NCI-H82 (cell line): ENCODE measurements around the gene ZC3H4.
"Not testable (repeated sequence)": the region's sequence is repeated elsewhere in the genome, so short reads cannot be mapped to it uniquely, and the experiment has no call there.

Experiments
- DNase-seq: peaks from one replicate; lab custom pipeline; 2025; lab: John Stamatoyannopoulos, UW

The ZC3H4 gene

GRCh38 chr19:47084879-47085439 is 28.6 kb downstream of the ZC3H4 start:
- DNase-seq: no peak

- no peak for DNase-seq
Observed at GRCh38 chr19:47082493-47082892, 31.1 kb downstream of the ZC3H4 start.

GRCh38 chr19:47081095-47081494 is 32.5 kb downstream of the ZC3H4 start:
- DNase-seq: no peak

DNA sequence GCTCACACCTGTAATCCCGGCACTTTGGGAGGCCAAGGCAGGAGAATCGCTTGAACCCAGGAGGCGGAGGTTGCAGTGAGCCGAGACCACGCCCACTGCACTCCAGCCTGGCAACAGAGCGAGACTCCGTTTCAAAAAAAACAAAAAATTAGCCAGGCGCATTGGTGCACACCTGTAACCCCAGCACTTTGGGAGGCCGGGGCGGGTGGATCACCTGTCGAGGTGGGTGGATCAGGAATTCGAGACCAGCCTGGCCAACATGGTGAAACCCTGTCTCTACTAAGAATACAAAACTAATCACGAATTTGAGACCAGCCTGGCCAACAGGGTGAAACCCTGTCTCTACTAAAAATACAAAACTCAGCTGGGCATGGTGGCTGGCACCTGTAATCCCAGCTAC is 35.2 kb downstream of the ZC3H4 start:
- DNase-seq: not testable (repeated sequence)

GRCh38 chr19:47075941-47076340 is 37.6 kb downstream of the ZC3H4 start:
- no peak for DNase-seq

- no peak for DNase-seq
Observed at GRCh38 chr19:47075179-47075810, 38.3 kb downstream of the ZC3H4 start.

DNA sequence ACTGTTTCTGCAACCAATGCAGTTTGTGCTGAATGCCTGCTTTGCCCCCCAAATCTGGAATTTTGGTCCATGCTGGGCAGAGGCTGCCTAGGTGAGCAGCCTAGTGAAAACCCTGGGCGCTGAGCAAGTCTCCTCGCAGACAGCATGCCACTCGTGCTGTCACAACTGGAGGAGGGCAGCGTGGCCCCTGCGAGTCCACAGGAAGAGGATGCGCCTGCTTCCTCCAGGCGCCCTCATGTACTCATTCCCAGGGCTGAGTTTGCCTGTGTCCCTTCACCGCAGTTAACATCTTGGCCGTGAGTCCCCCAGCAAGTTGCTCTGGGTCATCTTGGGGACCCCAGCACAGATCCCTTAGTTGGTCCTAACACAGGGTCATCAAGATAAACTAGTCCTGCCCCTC is 39.0 kb downstream of the ZC3H4 start:
- no peak for DNase-seq

- no peak for DNase-seq
Observed at GRCh38 chr19:47073574-47073973, 40.0 kb downstream of the ZC3H4 start.

- no peak for DNase-seq
Observed at GRCh38 chr19:47072323-47072722, 41.3 kb downstream of the ZC3H4 start.

GRCh38 chr19:47071731-47072130 is 41.8 kb downstream of the ZC3H4 start:
- DNase-seq: no peak

DNA sequence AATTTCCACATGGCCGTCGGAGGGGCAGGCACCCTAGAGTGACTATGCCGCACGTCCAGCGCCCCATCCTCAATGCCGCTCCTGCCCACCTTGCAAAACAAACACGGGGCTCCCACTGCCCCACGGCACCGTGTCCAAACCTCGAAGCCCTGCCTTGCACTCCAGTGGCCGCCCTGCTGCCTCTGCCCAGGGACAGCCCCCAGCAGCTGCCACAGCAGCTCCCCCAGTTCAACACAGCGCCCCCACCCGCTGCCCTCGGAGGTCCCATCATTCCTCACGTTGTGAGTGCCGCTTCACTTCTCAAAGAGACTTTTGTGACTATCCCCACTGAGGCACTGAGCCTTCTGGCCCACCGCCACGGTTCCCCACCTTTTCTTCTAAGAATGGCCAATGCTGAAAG is 42.8 kb downstream of the ZC3H4 start:
- no peak for DNase-seq

DNA sequence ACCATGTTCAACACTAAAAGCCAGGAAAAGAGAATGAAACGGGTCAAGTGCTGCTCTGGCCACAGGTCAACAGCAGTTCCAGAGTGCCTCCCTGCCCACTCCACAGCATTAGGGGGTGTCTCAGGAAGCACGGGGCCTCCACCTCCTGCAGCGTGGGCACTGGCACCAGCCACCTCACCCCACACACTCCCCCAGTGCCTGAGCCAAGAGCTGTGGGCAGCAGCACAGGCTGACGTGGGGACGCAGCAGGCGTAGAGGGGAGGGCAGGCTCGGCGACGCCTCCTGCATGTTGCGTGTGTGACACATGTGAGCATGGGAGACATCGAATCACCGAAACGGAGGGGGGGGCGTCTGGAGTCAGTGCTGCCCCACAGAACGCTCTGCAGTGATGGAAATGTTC is 43.8 kb downstream of the ZC3H4 start:
- DNase-seq: no peak

DNA sequence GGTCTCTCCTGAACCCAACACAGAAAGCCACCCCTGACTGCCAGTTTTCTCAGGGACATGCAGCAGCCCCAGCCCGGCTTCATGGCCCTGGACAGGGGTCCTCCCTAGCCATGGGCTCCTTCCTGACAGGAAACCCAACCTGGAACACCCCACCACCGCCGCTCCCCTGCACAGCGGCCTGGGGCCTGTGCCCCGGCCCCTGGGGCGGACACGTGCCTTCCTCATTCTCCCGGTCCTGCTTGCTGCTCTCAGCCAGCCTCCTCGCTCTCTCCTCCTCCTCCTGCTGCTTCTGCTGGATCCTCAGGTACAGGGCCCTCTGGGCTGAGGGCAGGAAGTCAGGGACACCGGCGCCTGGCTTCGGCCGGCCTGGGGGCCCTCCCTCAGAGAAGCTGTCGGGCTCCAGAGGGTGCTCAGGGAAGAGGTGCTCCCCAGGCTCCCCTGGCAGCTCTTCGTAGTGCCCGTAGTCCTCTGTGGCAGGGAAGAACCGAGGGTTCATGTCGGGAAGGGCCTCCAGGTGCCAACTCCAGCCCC is 44.6 kb downstream of the ZC3H4 start:
- no peak for DNase-seq

- DNase-seq: no peak
Observed at GRCh38 chr19:47068246-47068645, 45.3 kb downstream of the ZC3H4 start.

DNA sequence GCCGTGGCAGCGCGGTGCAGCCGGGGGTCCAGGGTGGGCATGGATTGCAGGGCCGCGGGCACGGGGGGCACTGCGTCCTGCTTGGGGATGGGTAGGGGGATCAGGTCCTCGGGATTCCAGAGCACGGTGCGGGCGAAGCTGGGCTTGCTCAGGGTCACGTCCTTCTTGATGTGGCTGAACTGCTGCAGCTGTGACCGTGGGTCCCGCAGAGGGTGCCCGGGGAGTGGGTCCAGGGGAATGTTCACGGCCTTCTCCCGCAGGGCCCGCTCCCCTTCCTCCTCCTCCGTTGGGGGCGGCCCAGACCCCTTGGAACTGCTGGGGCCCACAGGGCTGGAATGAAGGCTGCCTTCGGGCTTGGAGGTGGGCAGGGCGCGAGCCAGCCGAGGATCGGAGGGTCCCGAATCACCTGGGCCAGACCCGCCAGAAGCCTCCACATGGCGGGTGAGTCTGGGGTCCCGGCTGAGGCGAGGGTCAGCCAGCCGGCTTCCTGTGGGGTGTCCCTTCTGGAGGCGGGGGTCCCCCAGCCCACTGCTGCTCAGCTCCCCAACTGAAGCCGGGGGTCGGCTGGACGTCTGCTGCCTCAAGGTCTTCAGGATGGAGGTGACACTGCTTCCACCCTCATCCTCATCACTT is 46.2 kb downstream of the ZC3H4 start:
- DNase-seq: no peak

DNA sequence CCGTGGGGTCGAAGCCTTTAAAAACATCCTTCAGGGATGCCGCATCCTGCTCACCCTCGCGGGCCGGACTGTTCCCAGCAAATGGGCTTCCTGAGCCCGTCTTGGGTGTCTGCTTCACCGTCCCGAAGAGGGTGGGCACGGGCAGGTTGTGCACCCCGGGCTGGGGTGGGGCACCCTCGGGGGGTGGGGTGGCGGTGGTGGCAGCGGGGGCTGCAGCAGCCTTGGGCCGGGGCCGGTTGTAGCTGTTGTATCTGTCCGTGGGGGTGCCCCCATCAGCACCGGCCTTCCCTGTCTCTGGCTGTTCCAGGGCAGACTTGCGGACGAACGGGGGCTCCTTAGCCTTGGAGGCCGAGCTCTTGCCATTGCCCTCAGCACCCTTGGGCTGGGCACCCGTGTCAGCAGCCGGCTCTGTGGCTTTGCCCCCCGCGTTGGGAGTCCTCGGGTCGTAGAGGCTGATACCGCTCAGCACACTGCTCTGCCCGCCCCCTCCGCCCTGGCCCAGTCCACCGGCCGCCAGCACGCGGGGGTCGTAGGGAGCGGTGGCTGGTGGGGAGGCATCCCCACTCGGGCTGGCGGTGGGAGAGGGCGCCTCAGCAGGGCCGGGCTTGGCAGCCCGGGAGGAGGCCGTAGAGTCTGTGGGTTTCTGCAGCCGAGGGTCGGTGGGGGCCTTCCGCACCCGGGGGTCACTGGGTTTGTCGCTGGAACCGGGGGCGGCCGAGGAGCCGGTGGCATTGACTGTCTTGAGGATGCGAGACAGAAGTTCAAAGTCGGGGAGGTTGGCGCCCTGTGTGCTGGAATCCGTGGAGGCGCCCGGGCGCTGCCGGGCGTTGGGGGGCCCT is 47.0 kb downstream of the ZC3H4 start:
- DNase-seq: no peak

DNA sequence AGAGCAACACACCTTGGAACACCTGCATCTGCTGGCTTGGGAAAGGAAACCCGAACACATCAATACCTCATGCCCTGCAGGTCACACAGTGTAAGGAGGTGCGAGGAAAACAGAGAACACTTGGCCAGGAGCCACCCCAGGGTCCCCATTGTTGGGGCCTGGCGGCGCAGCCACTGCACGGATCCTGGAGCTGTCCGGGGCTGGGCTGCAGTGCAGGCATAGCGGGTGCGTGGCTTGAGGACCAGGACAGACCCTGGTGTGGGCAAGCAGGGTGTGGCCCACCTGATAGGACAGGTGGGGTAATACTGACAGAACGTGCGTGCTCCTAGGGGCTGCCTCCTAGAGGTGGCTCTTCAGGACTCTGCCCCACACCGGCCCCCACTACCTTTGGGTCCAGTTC is 48.3 kb downstream of the ZC3H4 start:
- no peak for DNase-seq

GRCh38 chr19:47063874-47064273 is 49.7 kb downstream of the ZC3H4 start:
- peak; percentile 90 for DNase-seq

DNA sequence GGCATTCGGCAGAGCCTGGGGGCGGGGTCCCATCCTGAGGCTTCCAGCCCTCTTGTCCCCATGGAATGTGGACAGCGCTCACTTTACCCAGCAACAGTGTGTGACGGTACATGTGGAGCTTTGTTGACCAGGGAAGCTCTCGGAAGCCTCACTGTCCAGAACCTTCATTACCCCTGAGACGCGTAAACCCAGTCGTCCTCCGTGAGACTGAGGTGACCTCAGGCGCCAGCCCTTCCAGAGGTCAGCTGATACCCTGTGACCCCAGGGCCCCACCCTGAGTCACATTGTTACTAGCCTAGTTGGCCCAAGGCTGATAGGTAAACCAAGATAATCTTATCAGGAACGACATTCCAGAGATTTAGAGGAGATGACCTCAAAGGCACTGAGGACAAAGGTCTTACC is 55.0 kb downstream of the ZC3H4 start:
- DNase-seq: no peak

DNA sequence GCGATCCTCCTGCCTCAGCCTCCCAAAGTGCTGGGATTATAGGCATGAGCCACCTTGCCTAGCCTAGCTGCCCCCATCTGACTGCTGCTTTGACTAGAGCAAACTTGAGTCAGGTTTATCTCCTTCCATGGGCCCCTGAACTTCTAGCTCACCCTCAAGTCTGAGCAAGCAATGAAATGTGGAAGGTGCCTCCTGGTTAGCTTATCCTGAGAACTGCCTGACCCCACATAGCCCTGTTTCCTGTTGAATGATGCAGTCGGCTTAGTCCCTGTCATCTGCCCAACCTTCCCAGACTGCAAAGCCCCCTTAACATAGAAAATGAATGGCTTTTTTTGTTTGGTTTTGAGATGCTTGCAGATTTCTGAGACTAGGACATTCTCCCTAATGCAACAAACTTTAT is 56.2 kb downstream of the ZC3H4 start:
- peak; percentile 63 for DNase-seq

- DNase-seq: peak; percentile 91
Observed at GRCh38 chr19:47056411-47056810, 57.2 kb downstream of the ZC3H4 start.

GRCh38 chr19:47050562-47050961 is 63.0 kb downstream of the ZC3H4 start:
- not testable (repeated sequence) for DNase-seq

- DNase-seq: no peak
Observed at GRCh38 chr19:47049307-47049700, 64.3 kb downstream of the ZC3H4 start.
